HG02938 (cell line): ENCODE data around the gene RNF187.
"Not testable (repeated sequence)": the region's sequence is repeated elsewhere in the genome, so short reads cannot be mapped to it uniquely, and the experiment has no call there.

Experiments
- ATAC-seq: cut with Tn5 transposase; IDR thresholded peaks from one replicate; pipeline ENCODE4 v1.9.1; 2021; ENCODE audit warnings: mild to moderate bottlenecking, moderate library complexity; ENCODE audit not compliant: unreplicated experiment

RNF187 gene

DNA sequence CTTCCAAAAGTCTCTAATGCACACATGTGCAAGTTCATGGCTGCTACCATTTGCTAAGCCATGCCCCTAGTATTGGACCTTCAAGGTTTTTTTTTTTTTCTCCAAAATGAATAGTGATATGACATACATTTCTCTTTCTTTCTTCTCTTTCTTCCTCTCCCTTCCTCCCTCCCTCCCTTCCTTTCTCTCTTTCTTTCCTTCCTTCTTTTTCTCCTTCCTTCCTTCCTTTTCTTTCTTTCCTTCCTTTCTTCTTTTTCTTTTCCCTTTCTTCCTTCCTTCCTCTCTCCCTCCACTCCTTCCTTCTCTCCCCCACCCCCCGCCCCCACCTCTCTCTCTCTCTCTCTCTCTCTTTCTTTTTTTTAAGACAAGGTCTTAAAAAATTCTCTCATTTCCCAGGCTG, 3.4 kb upstream of the RNF187 start:
- no peak for ATAC-seq

- ATAC-seq, result peak; percentile 53
These were observed 416 bp upstream of the RNF187 start for GRCh38 chr1:228486596-228487335.

GRCh38 chr1:228488125-228488817, 1.1 kb downstream of the RNF187 start:
- no peak for ATAC-seq

- no peak for ATAC-seq
These were observed 1.9 kb downstream of the RNF187 start for GRCh38 chr1:228488818-228489674.

- no peak for ATAC-seq
These were observed 3.2 kb downstream of the RNF187 start for GRCh38 chr1:228490120-228491078.

- no peak for ATAC-seq
These were observed 6.2 kb downstream of the RNF187 start for GRCh38 chr1:228493141-228494043.

- no peak for ATAC-seq
These were observed 6.8 kb downstream of the RNF187 start for GRCh38 chr1:228494044-228494353.

DNA sequence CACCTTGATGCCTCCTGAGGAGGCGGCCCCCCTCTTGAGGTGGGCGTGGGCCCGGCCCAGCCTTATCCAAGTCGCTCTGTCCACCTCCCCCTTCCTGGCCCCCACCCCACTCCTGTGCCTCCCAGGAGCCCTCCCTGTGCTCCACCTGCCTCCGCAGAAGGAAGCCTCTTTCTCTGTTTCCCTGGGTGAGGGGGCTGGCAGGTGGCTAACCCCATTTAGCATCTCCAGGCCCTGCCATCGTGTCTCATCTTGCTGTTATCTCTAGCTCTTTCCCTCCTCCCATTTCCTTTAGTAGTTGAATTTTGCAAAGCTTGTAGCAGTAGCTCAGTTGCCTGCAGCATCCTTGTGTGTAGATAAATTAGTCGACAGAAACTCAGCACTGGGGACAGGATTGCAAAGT, 7.2 kb downstream of the RNF187 start:
- no peak for ATAC-seq

DNA sequence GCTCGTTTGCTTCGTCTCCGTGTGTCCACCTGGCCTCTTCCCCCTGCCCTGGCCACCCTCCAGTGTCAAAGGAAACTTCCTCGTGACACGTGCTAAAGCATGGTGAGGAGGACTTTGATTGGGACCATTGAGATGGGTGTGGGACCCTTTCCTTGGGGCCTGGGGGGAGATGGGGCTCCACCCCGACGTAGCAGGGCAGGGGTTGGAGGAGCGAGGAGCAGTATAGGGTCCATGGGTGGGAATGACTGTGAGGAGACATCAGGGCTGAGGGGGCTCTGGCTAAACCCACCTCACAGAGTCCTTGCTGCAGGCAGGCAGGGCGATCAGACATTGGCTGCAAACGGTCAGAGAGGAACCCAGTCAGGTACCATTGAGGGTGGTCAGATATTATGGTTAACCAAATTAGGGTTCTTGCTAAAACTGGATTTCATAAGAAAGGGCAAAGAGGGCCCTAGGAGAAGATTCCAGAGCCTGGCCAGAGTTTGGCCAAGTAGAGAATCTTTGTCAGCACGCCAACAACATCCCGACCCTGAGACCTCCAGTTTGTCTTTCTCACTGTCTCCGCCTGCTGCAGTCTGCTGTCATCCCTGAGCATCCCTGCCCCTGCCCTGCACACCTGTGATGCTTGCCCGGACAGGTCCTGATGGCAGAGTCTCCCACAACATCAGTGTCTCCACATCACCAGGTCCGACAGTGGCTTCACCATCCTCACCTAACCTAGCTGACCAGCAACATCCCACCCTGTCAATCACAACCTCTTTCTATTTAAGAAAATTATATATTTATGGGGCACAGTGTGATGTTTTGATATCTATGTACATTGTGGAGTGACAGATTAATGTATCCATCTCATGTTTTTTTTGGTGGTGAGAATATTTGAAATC, 8.0 kb downstream of the RNF187 start:
- ATAC-seq, result no peak

GRCh38 chr1:228496084-228496483, 8.9 kb downstream of the RNF187 start:
- no peak for ATAC-seq

DNA sequence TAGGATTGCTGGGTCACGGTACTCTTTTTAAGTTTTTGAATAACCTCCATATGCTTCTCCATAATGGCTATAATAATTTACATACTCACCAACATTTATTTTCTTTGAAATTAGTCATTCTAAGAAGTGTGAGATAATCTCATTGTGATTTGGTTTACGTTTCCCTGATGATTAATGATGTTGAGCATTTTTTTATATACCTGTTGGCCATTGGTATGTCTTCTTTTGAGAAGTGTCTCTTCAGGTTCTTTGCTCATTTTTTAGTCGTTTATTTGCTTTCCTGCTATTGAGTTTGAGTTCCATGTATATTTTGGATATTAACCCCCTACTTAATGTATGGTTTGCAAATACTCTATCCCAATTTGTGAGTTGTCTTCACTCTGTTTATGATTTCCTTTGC, 9.3 kb downstream of the RNF187 start:
- no peak for ATAC-seq

- ATAC-seq, result no peak
These were observed 10.0 kb downstream of the RNF187 start for GRCh38 chr1:228497206-228497605.

- ATAC-seq, result no peak
These were observed 10.6 kb downstream of the RNF187 start for GRCh38 chr1:228497817-228498216.

- no peak for ATAC-seq
These were observed 13.1 kb downstream of the RNF187 start for GRCh38 chr1:228500143-228500734.

- ATAC-seq, result peak; percentile 94
These were observed 14.0 kb downstream of the RNF187 start for GRCh38 chr1:228500901-228501871.

DNA sequence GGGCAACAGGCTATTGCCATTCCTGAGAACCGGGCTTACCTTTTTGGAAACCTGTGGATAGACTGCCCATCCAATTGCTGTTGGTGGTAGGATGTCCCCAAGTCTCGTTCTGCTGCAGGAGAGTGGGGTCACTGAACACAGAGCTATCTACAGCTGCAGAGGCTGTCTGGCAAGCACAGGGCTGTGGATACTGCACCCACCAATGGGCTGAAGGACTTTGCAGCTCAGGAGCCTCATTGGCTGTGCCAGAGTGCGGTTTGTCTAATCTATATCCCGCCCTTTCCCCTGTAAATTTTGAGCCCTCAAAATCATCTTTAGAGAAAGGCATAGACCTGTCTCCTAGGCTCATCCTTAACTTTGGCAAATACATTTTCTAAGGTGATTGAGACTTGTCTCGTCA, 15.3 kb downstream of the RNF187 start:
- no peak for ATAC-seq

- not testable (repeated sequence) for ATAC-seq
These were observed 18.8 kb downstream of the RNF187 start for GRCh38 chr1:228505944-228506343.
